ENCODE data around the gene DLX5.

DLX5 gene

GRCh38 chr7:97025983-97026714 is 1.5 kb upstream of the DLX5 start:
- Histone ChIP-seq H3K4me3 (ENCODE audit: insufficient read depth, low read depth, low read length, poor library complexity, severe bottlenecking) (no peak overlapping the region), H3K36me3 (ENCODE audit: control insufficient read depth, insufficient read depth, low read length) (no peaks in the 10 kb centered on the region), H3K4me1 (ENCODE audit: control insufficient read depth, insufficient read depth, low read length, poor library complexity, severe bottlenecking) (peaks cover 20% of the 10 kb centered on the region), H3K27ac (ENCODE audit: insufficient read depth, low read length, poor library complexity, severe bottlenecking) (no peak overlapping the region), H3K27me3 (replicated peaks; ENCODE audit: control insufficient read depth, insufficient read depth, low read length, poor library complexity, severe bottlenecking) (peaks cover 39% of the 10 kb centered on the region), H3K9me3 (ENCODE audit: control insufficient read depth, low read length) (no peaks in the 10 kb centered on the region)
- DNase-seq = no peak

GRCh38 chr7:97025130-97025499 is 484 bp upstream of the DLX5 start:
- Histone ChIP-seq H3K27ac (ENCODE audit: insufficient read depth, low read length, poor library complexity, severe bottlenecking) (no peak overlapping the region), H3K27me3 (replicated peaks; ENCODE audit: control insufficient read depth, insufficient read depth, low read length, poor library complexity, severe bottlenecking) (peaks cover 45% of the 10 kb centered on the region), H3K4me1 (ENCODE audit: control insufficient read depth, insufficient read depth, low read length, poor library complexity, severe bottlenecking) (peaks cover 23% of the 10 kb centered on the region), H3K36me3 (ENCODE audit: control insufficient read depth, insufficient read depth, low read length) (no peaks in the 10 kb centered on the region), H3K9me3 (ENCODE audit: control insufficient read depth, low read length) (no peaks in the 10 kb centered on the region), H3K4me3 (ENCODE audit: insufficient read depth, low read depth, low read length, poor library complexity, severe bottlenecking) (no peak overlapping the region)
- no peak for DNase-seq

- H3K4me1 ChIP-seq (ENCODE audit: control insufficient read depth, insufficient read depth, low read length, poor library complexity, severe bottlenecking) = peaks cover 23% of the 10 kb centered on the region
- H3K27me3 ChIP-seq (replicated peaks; ENCODE audit: control insufficient read depth, insufficient read depth, low read length, poor library complexity, severe bottlenecking) = peaks cover 52% of the 10 kb centered on the region
- DNase-seq = no peak
Measured at GRCh38 chr7:97022491-97023306, 1.9 kb downstream of the DLX5 start.

GRCh38 chr7:97021747-97022490 is 2.7 kb downstream of the DLX5 start:
- Histone ChIP-seq H3K9me3 (ENCODE audit: control insufficient read depth, low read length) (no peaks in the 10 kb centered on the region), H3K36me3 (ENCODE audit: control insufficient read depth, insufficient read depth, low read length) (no peaks in the 10 kb centered on the region), H3K4me3 (ENCODE audit: insufficient read depth, low read depth, low read length, poor library complexity, severe bottlenecking) (no peak overlapping the region), H3K4me1 (ENCODE audit: control insufficient read depth, insufficient read depth, low read length, poor library complexity, severe bottlenecking) (peaks cover 15% of the 10 kb centered on the region), H3K27me3 (replicated peaks; ENCODE audit: control insufficient read depth, insufficient read depth, low read length, poor library complexity, severe bottlenecking) (peaks cover 55% of the 10 kb centered on the region), H3K27ac (ENCODE audit: insufficient read depth, low read length, poor library complexity, severe bottlenecking) (no peak overlapping the region)
- no peak for DNase-seq

More at GRCh38 chr7:97022491-97023306, 1.9 kb downstream of the DLX5 start:
- no peak overlapping the region for H3K27ac ChIP-seq (ENCODE audit: insufficient read depth, low read length, poor library complexity, severe bottlenecking)
- no peaks in the 10 kb centered on the region for H3K9me3 ChIP-seq (ENCODE audit: control insufficient read depth, low read length)
- no peak overlapping the region for H3K4me3 ChIP-seq (ENCODE audit: insufficient read depth, low read depth, low read length, poor library complexity, severe bottlenecking)
- no peaks in the 10 kb centered on the region for H3K36me3 ChIP-seq (ENCODE audit: control insufficient read depth, insufficient read depth, low read length)

- no peaks in the 10 kb centered on the region for H3K9me3 ChIP-seq (ENCODE audit: control insufficient read depth, low read length)
- H3K27ac ChIP-seq (ENCODE audit: insufficient read depth, low read length, poor library complexity, severe bottlenecking) = no peak overlapping the region
- H3K4me1 ChIP-seq (ENCODE audit: control insufficient read depth, insufficient read depth, low read length, poor library complexity, severe bottlenecking) = peaks cover 14% of the 10 kb centered on the region
- peaks cover 62% of the 10 kb centered on the region for H3K27me3 ChIP-seq (replicated peaks; ENCODE audit: control insufficient read depth, insufficient read depth, low read length, poor library complexity, severe bottlenecking)
- no peak for DNase-seq
- no peaks in the 10 kb centered on the region for H3K36me3 ChIP-seq (ENCODE audit: control insufficient read depth, insufficient read depth, low read length)
- H3K4me3 ChIP-seq (ENCODE audit: insufficient read depth, low read depth, low read length, poor library complexity, severe bottlenecking) = no peak overlapping the region
Measured at GRCh38 chr7:97020996-97021746, 3.5 kb downstream of the DLX5 start.

- no peak overlapping the region for H3K27ac ChIP-seq (ENCODE audit: insufficient read depth, low read length, poor library complexity, severe bottlenecking)
- no peaks in the 10 kb centered on the region for H3K36me3 ChIP-seq (ENCODE audit: control insufficient read depth, insufficient read depth, low read length)
- DNase-seq = no peak
- peaks cover 14% of the 10 kb centered on the region for H3K4me1 ChIP-seq (ENCODE audit: control insufficient read depth, insufficient read depth, low read length, poor library complexity, severe bottlenecking)
- no peak overlapping the region for H3K4me3 ChIP-seq (ENCODE audit: insufficient read depth, low read depth, low read length, poor library complexity, severe bottlenecking)
- H3K27me3 ChIP-seq (replicated peaks; ENCODE audit: control insufficient read depth, insufficient read depth, low read length, poor library complexity, severe bottlenecking) = peaks cover 67% of the 10 kb centered on the region
- no peaks in the 10 kb centered on the region for H3K9me3 ChIP-seq (ENCODE audit: control insufficient read depth, low read length)
Measured at GRCh38 chr7:97020601-97020995, 4.0 kb downstream of the DLX5 start.

- H3K27me3 ChIP-seq (replicated peaks; ENCODE audit: control insufficient read depth, insufficient read depth, low read length, poor library complexity, severe bottlenecking) = peaks cover 68% of the 10 kb centered on the region
- H3K4me1 ChIP-seq (ENCODE audit: control insufficient read depth, insufficient read depth, low read length, poor library complexity, severe bottlenecking) = peaks cover 14% of the 10 kb centered on the region
- no peak overlapping the region for H3K4me3 ChIP-seq (ENCODE audit: insufficient read depth, low read depth, low read length, poor library complexity, severe bottlenecking)
- H3K9me3 ChIP-seq (ENCODE audit: control insufficient read depth, low read length) = no peaks in the 10 kb centered on the region
- no peaks in the 10 kb centered on the region for H3K36me3 ChIP-seq (ENCODE audit: control insufficient read depth, insufficient read depth, low read length)
- DNase-seq = no peak
- no peak overlapping the region for H3K27ac ChIP-seq (ENCODE audit: insufficient read depth, low read length, poor library complexity, severe bottlenecking)
Measured at GRCh38 chr7:97019710-97020225, 4.9 kb downstream of the DLX5 start.

- DNase-seq = no peak
- no peaks in the 10 kb centered on the region for H3K36me3 ChIP-seq (ENCODE audit: control insufficient read depth, insufficient read depth, low read length)
- H3K4me3 ChIP-seq (ENCODE audit: insufficient read depth, low read depth, low read length, poor library complexity, severe bottlenecking) = no peak overlapping the region
- H3K9me3 ChIP-seq (ENCODE audit: control insufficient read depth, low read length) = no peaks in the 10 kb centered on the region
- H3K27me3 ChIP-seq (replicated peaks; ENCODE audit: control insufficient read depth, insufficient read depth, low read length, poor library complexity, severe bottlenecking) = peaks cover 68% of the 10 kb centered on the region
- peaks cover 8% of the 10 kb centered on the region for H3K4me1 ChIP-seq (ENCODE audit: control insufficient read depth, insufficient read depth, low read length, poor library complexity, severe bottlenecking)
- no peak overlapping the region for H3K27ac ChIP-seq (ENCODE audit: insufficient read depth, low read length, poor library complexity, severe bottlenecking)
Measured at GRCh38 chr7:97018791-97019531, 5.7 kb downstream of the DLX5 start.

GRCh38 chr7:97018126-97018601 is 6.5 kb downstream of the DLX5 start:
- Histone ChIP-seq H3K9me3 (ENCODE audit: control insufficient read depth, low read length) (no peaks in the 10 kb centered on the region), H3K4me3 (ENCODE audit: insufficient read depth, low read depth, low read length, poor library complexity, severe bottlenecking) (no peak overlapping the region), H3K4me1 (ENCODE audit: control insufficient read depth, insufficient read depth, low read length, poor library complexity, severe bottlenecking) (peaks cover 8% of the 10 kb centered on the region), H3K27ac (ENCODE audit: insufficient read depth, low read length, poor library complexity, severe bottlenecking) (no peak overlapping the region), H3K36me3 (ENCODE audit: control insufficient read depth, insufficient read depth, low read length) (no peaks in the 10 kb centered on the region), H3K27me3 (replicated peaks; ENCODE audit: control insufficient read depth, insufficient read depth, low read length, poor library complexity, severe bottlenecking) (peaks cover 65% of the 10 kb centered on the region)
- no peak for DNase-seq

All from effector memory CD4-positive, alpha-beta T cell (primary cell).